H9 (cell line): ENCODE data around the gene CD200. TPM values are rescaled to one million over a fixed set of nuclear protein-coding genes. Genes with fewer than 3 reads are reported as not detected.

Experiments used
- DNase-seq: peaks from one replicate; pipeline ENCODE4 v3.0.0-alpha.2; 2017
- H2AFZ ChIP-seq: one replicate; pipeline ENCODE4 v1.6.1; 2013; ENCODE audit warnings: mild to moderate bottlenecking, low read length, control low read depth, moderate library complexity
- H2AK5ac ChIP-seq: 2 replicates; pipeline ENCODE4 v1.6.1; 2013; ENCODE audit warnings: low read length, control low read depth, mixed read lengths; ENCODE audit not compliant: insufficient read length
- H2BK120ac ChIP-seq: one replicate; pipeline ENCODE4 v1.6.1; 2013; ENCODE audit warnings: low read depth, mild to moderate bottlenecking, low read length, control low read depth, inconsistent platforms; ENCODE audit not compliant: poor library complexity, severe bottlenecking
- H2BK12ac ChIP-seq: 2 replicates; pipeline ENCODE4 v1.6.1; 2013; ENCODE audit warnings: low read length, control low read depth, mixed read lengths, low read depth; ENCODE audit not compliant: insufficient read length
- H2BK15ac ChIP-seq: 2 replicates; pipeline ENCODE4 v1.6.1; 2013; ENCODE audit warnings: low read depth, low read length, control low read depth
- H2BK20ac ChIP-seq: one replicate; pipeline ENCODE4 v1.6.1; 2013; ENCODE audit warnings: low read depth, mild to moderate bottlenecking, low read length, control low read depth, inconsistent platforms; ENCODE audit not compliant: poor library complexity, severe bottlenecking
- H2BK5ac ChIP-seq: 2 replicates; pipeline ENCODE4 v1.6.1; 2013; ENCODE audit warnings: low read length, control low read depth, mixed read lengths; ENCODE audit not compliant: insufficient read length
- H3K14ac ChIP-seq: 2 replicates; pipeline ENCODE4 v1.6.1; 2013; ENCODE audit warnings: low read length, control low read depth; ENCODE audit not compliant: insufficient read depth
- H3K18ac ChIP-seq: 2 replicates; pipeline ENCODE4 v1.6.1; 2013; ENCODE audit warnings: low read depth, mild to moderate bottlenecking, mixed read lengths, low read length, control low read depth; ENCODE audit not compliant: insufficient read length
- H3K23ac ChIP-seq: 2 replicates; pipeline ENCODE4 v1.6.1; 2013; ENCODE audit warnings: low read length, control low read depth, mixed read lengths, low read depth; ENCODE audit not compliant: insufficient read length
- H3K23me2 ChIP-seq: 2 replicates; pipeline ENCODE4 v1.6.1; 2013; ENCODE audit warnings: low read depth, mild to moderate bottlenecking, mixed read lengths, low read length, control low read depth; ENCODE audit not compliant: insufficient read length, poor library complexity, severe bottlenecking
- H3K27ac ChIP-seq: 2 replicates; pipeline ENCODE4 v1.5.1; 2013; ENCODE audit warnings: low read length, control low read depth, mixed read lengths, low read depth; ENCODE audit not compliant: insufficient read length
- H3K27me3 ChIP-seq: 2 replicates; pipeline ENCODE4 v1.6.1; 2013; ENCODE audit warnings: low read length, control low read depth, inconsistent platforms; ENCODE audit not compliant: insufficient read depth
- H3K4ac ChIP-seq: 2 replicates; pipeline ENCODE4 v1.6.1; 2013; ENCODE audit warnings: low read depth, mild to moderate bottlenecking, control low read depth, inconsistent platforms, low read length, moderate library complexity
- H3K4me1 ChIP-seq: 2 replicates; pipeline ENCODE4 v1.6.1; 2013; ENCODE audit warnings: low read length, control low read depth, inconsistent platforms; ENCODE audit not compliant: insufficient read depth
- H3K4me2 ChIP-seq: 2 replicates; pipeline ENCODE4 v1.6.1; 2013; ENCODE audit warnings: low read length, control low read depth, mixed read lengths; ENCODE audit not compliant: insufficient read length, insufficient read depth
- H3K56ac ChIP-seq: 2 replicates; pipeline ENCODE4 v1.6.1; 2013; ENCODE audit warnings: low read depth, mild to moderate bottlenecking, mixed read lengths, low read length, control low read depth; ENCODE audit not compliant: insufficient read length
- H3K79me1 ChIP-seq: 2 replicates; pipeline ENCODE4 v1.6.1; 2013; ENCODE audit warnings: low read depth, mild to moderate bottlenecking, moderate library complexity, low read length, control low read depth, inconsistent platforms; ENCODE audit not compliant: insufficient read depth, poor library complexity, severe bottlenecking
- H3K79me2 ChIP-seq: 2 replicates; pipeline ENCODE4 v1.6.1; 2013; ENCODE audit warnings: low read length, control low read depth, inconsistent platforms; ENCODE audit not compliant: insufficient read depth
- H3K9ac ChIP-seq: 2 replicates; pipeline ENCODE4 v1.6.1; 2013; ENCODE audit warnings: low read length, control low read depth, mixed read lengths; ENCODE audit not compliant: insufficient read length; ENCODE audit errors: extremely low read depth
- H3K9me3 ChIP-seq: one replicate; pipeline ENCODE4 v1.6.1; 2013; ENCODE audit warnings: low read depth, low read length, inconsistent platforms; ENCODE audit not compliant: control insufficient read depth
- H3T11ph ChIP-seq: one replicate; pipeline ENCODE4 v1.6.1; 2013; ENCODE audit warnings: mild to moderate bottlenecking, low read length, control low read depth, inconsistent platforms
- H4K20me1 ChIP-seq: one replicate; pipeline ENCODE4 v1.6.1; 2013; ENCODE audit not compliant: control insufficient read depth, insufficient read length, insufficient read depth
- H4K5ac ChIP-seq: 2 replicates; pipeline ENCODE4 v1.6.1; 2013; ENCODE audit warnings: low read depth, mild to moderate bottlenecking, mixed read lengths, low read length, control low read depth; ENCODE audit not compliant: insufficient read length
- H4K8ac ChIP-seq: replicated peaks from 2 replicates; pipeline ENCODE4 v1.6.1; 2013; ENCODE audit warnings: low read length, control low read depth, mixed read lengths, low read depth; ENCODE audit not compliant: insufficient read length
- H4K91ac ChIP-seq: 2 replicates; pipeline ENCODE4 v1.6.1; 2013; ENCODE audit warnings: low read depth, mild to moderate bottlenecking, moderate library complexity, mixed read lengths, low read length, control low read depth; ENCODE audit not compliant: insufficient read length
- H3K27ac Mint-ChIP-seq, 3 experiments: 2 replicates in 2 of 3; 3 replicates in 1 of 3; pipeline ENCODE4 v1.8.0; 2020 to 2021; ENCODE audit warnings: mixed read lengths in 3 of 3, mild to moderate bottlenecking in 1 of 3, moderate library complexity in 1 of 3
- H3K27me3 Mint-ChIP-seq: 2 replicates; pipeline ENCODE4 v1.8.0; 2021; ENCODE audit warnings: low read depth, mild to moderate bottlenecking, moderate library complexity, mixed read lengths
- H3K36me3 Mint-ChIP-seq, 3 experiments: 2 replicates in 2 of 3; 3 replicates in 1 of 3; pipeline ENCODE4 v1.8.0; 2020 to 2021; ENCODE audit warnings: low read depth in 3 of 3, mixed read lengths in 3 of 3; ENCODE audit not compliant: insufficient read depth in 1 of 3
- H3K4me1 Mint-ChIP-seq, 2 experiments: 2 replicates each; pipeline ENCODE4 v1.8.0; 2020; ENCODE audit warnings: mixed read lengths in 2 of 2
- H3K4me3 Mint-ChIP-seq, 2 experiments: 2 replicates in 1 of 2; 3 replicates in 1 of 2; pipeline ENCODE4 v1.8.0; 2020 to 2021; ENCODE audit warnings: mild to moderate bottlenecking in 2 of 2, mixed read lengths in 2 of 2, moderate library complexity in 1 of 2
- H3K9me3 Mint-ChIP-seq, 2 experiments: 2 replicates in 1 of 2; 3 replicates in 1 of 2; pipeline ENCODE4 v1.8.0; 2020; ENCODE audit warnings: mild to moderate bottlenecking in 2 of 2, mixed read lengths in 2 of 2, moderate library complexity in 1 of 2
- WGBS: extraction: QIAGEN DNeasy Blood & Tissue Kit; methylation state at CpG from one replicate; pipeline ENCODE4 v1.1.7; 2013; ENCODE audit warnings: missing lambda C conversion rate, low lambda C conversion rate, mixed read lengths; ENCODE audit not compliant: insufficient read length; ENCODE audit errors: extremely low coverage; 5-methylcytosine and 5-hydroxymethylcytosine counted together
- total RNA-seq: library from RNA; stranded (reverse); gene quantifications from 2 replicates; pipeline ENCODE4 v1.2.1, GENCODE V29; 2021
- TF ChIP-seq, protein P1 (sequence below): fragments of 200-600 bp; sonication (generic); conservative IDR thresholded peaks from 3 replicates; pipeline ENCODE4 v1.8.0; 2021; ENCODE audit warnings: antibody characterized with exemption, mild to moderate bottlenecking

Gene CD200
- total RNA-seq, 1 experiment from 2014 or later, result 51.6 TPM

DNA sequence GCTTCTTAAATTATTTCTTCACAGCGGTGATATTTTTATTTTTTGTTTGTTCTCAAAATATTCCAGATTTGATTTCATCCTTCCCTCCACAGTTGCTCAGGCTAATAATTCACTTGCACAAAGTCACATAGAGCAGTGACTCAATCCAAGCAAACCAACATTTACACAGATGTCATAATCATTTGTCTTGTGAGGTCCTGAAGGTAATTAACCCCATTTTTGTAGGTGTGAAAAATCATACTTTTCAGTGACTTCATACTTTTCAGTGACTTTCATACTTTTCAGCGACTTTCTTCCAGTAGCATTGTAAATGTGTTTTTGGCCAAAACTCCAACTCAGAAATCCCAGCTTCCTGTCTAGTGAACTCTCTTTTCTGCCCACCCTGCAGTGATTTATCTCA, 32.1 kb downstream of the CD200 start:
- H3T11ph ChIP-seq, result no peak overlapping the region
- no peak overlapping the region for H4K91ac ChIP-seq
- H3K18ac ChIP-seq, result no peak overlapping the region
- H2AFZ ChIP-seq, result no peak overlapping the region
- WGBS, result no CpG with 5 or more reads among the region's 2 CpGs
- no peak overlapping the region for H3K23ac ChIP-seq
- Mint-ChIP-seq H3K4me3 (no peak overlapping the region), H3K27ac (peak overlapping the region; percentile 0 to 50 (median 20); a peak in 3 of 7 replicates), H3K36me3 (peaks cover 34 to 49% (median 44%) of the 10 kb centered on the region in 3 experiments; a peak in 6 of 7 replicates), H3K9me3 (no peaks in the 10 kb centered on the region), H3K27me3 (no peaks in the 10 kb centered on the region), H3K4me1 (peaks cover 10 to 14% of the 10 kb centered on the region in 2 experiments; a peak in 3 of 4 replicates)
- no peaks in the 10 kb centered on the region for H3K79me2 ChIP-seq
- no peak overlapping the region for H4K8ac ChIP-seq
- H3K27me3 ChIP-seq, result no peaks in the 10 kb centered on the region
- TF ChIP-seq, protein P1, sequence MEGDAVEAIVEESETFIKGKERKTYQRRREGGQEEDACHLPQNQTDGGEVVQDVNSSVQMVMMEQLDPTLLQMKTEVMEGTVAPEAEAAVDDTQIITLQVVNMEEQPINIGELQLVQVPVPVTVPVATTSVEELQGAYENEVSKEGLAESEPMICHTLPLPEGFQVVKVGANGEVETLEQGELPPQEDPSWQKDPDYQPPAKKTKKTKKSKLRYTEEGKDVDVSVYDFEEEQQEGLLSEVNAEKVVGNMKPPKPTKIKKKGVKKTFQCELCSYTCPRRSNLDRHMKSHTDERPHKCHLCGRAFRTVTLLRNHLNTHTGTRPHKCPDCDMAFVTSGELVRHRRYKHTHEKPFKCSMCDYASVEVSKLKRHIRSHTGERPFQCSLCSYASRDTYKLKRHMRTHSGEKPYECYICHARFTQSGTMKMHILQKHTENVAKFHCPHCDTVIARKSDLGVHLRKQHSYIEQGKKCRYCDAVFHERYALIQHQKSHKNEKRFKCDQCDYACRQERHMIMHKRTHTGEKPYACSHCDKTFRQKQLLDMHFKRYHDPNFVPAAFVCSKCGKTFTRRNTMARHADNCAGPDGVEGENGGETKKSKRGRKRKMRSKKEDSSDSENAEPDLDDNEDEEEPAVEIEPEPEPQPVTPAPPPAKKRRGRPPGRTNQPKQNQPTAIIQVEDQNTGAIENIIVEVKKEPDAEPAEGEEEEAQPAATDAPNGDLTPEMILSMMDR, result no peak
- no peaks in the 10 kb centered on the region for H4K20me1 ChIP-seq
- H2BK20ac ChIP-seq, result no peak overlapping the region
- no peak overlapping the region for H2BK15ac ChIP-seq
- H3K27ac ChIP-seq, result no peak overlapping the region
- H3K4ac ChIP-seq, result no peak overlapping the region
- H3K23me2 ChIP-seq, result no peaks in the 10 kb centered on the region
- no peaks in the 10 kb centered on the region for H3K4me1 ChIP-seq
- H3K56ac ChIP-seq, result no peak overlapping the region
- H3K9ac ChIP-seq, result no peak overlapping the region
- no peak overlapping the region for H2BK12ac ChIP-seq
- H4K5ac ChIP-seq, result no peak overlapping the region
- no peak overlapping the region for H2AK5ac ChIP-seq
- H2BK120ac ChIP-seq, result no peak overlapping the region
- no peak overlapping the region for H2BK5ac ChIP-seq
- no peaks in the 10 kb centered on the region for H3K9me3 ChIP-seq
- no peak overlapping the region for H3K4me2 ChIP-seq
- no peak for DNase-seq
- H3K79me1 ChIP-seq, result no peaks in the 10 kb centered on the region
- no peak overlapping the region for H3K14ac ChIP-seq
